Lower lobe of right lung (tissue), 2 donors: Measurements from ENCODE around the gene C5orf24. TPM values are rescaled to one million over a fixed set of nuclear protein-coding genes. Genes with fewer than 3 reads are reported as not detected.

Experiments
- ATAC-seq, 2 donors: fragments of 200-7000 bp; cut with Tn5 transposase; one replicate each; pipeline ENCODE4 v1.9.1; 2020 to 2022; ENCODE audit warnings: mild to moderate bottlenecking in 2 of 2, moderate library complexity in 2 of 2
- DNase-seq: peaks from one replicate; pipeline ENCODE4 v3.0.0-alpha.2; 2020
- H3K27ac ChIP-seq: fragments of 200-600 bp; one replicate; pipeline ENCODE4 v1.8.0; 2022
- H3K27me3 ChIP-seq: fragments of 200-600 bp; one replicate; pipeline ENCODE4 v1.8.0; 2022; ENCODE audit warnings: low read depth
- H3K36me3 ChIP-seq: fragments of 200-600 bp; one replicate; pipeline ENCODE4 v1.8.0; 2022; ENCODE audit warnings: mild to moderate bottlenecking
- H3K4me1 ChIP-seq: fragments of 200-600 bp; one replicate; pipeline ENCODE4 v1.8.0; 2022
- H3K4me3 ChIP-seq: fragments of 200-600 bp; one replicate; pipeline ENCODE4 v1.8.0; 2022; ENCODE audit warnings: mild to moderate bottlenecking
- H3K9me3 ChIP-seq: fragments of 200-600 bp; one replicate; pipeline ENCODE4 v1.8.0; 2022
- intact Hi-C: fragments of 100-400 bp; cut with DNase I; formaldehyde crosslinking; loops from one replicate; pipeline ENCODE4 v1.11.0; 2022
- total RNA-seq: library from RNA; stranded (reverse); fragmentation: NEBNext Ultra II Directional; extraction: Animal tissue kit (Norgen Biotek cat#: 25700); gene quantifications from one replicate; pipeline ENCODE4 v1.2.1, GENCODE V29; 2021
- TF ChIP-seq, protein P1 (sequence below): fragments of 200-600 bp; IDR thresholded peaks from one replicate; pipeline ENCODE4 v1.8.0; 2022; ENCODE audit warnings: antibody characterized with exemption, mild to moderate bottlenecking
- donor health status: DM: no; HTN: yes; CAD: no; lungs with severe emphysema.

C5orf24 gene
- total RNA-seq, 1 donor from 2014 or later = 47.9 TPM

DNA sequence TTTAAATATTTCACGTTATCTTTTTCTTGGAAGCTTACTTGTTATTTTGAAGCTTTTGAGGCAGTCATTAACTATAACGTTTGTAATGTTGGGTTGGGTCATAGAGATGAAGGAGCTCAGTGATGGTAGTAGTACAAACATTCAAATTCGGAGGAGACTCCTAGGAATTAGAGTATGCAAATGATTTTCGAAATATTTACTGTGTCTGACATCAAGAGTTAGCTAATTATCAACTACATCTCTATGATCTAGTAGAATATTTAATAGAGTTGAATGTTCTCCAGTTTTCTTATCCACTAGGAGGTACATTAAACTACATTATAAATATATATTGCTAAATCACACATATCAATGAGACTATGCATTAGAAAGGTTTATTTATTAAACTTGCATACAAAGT is 28.8 kb upstream of the C5orf24 start:
- intact Hi-C loops = no loop called here
- H3K36me3 ChIP-seq = peaks cover 93% of the 10 kb centered on the region

DNA sequence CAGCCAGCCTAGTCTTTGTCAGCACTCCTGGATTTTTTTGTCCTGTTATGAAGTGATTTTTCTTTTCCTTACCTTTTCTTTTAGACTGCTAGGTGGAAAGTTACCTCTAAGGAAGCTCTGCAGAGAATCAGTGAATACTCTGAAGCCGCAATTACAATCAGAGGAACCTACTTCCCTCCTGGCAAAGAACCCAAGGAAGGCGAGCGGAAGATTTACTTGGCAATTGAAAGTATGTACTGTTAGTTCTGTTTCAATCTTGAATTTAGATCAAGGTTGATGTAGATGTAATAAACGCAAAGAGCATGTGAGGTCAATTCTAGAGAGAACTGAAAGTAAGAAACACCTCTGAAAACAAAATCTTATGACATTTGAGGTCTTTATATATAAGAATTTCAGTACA is 27.0 kb upstream of the C5orf24 start:
- Histone ChIP-seq H3K36me3 (peaks cover 93% of the 10 kb centered on the region), H3K4me1 (no peaks in the 10 kb centered on the region), H3K27ac (no peak overlapping the region), H3K9me3 (no peaks in the 10 kb centered on the region), H3K27me3 (no peaks in the 10 kb centered on the region), H3K4me3 (no peak overlapping the region)
- DNase-seq = no peak
- no peak for ATAC-seq
- TF ChIP-seq, protein P1, sequence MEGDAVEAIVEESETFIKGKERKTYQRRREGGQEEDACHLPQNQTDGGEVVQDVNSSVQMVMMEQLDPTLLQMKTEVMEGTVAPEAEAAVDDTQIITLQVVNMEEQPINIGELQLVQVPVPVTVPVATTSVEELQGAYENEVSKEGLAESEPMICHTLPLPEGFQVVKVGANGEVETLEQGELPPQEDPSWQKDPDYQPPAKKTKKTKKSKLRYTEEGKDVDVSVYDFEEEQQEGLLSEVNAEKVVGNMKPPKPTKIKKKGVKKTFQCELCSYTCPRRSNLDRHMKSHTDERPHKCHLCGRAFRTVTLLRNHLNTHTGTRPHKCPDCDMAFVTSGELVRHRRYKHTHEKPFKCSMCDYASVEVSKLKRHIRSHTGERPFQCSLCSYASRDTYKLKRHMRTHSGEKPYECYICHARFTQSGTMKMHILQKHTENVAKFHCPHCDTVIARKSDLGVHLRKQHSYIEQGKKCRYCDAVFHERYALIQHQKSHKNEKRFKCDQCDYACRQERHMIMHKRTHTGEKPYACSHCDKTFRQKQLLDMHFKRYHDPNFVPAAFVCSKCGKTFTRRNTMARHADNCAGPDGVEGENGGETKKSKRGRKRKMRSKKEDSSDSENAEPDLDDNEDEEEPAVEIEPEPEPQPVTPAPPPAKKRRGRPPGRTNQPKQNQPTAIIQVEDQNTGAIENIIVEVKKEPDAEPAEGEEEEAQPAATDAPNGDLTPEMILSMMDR = no peak
- intact Hi-C loops = no loop called here

More for the DNA sequence above, 28.8 kb upstream of the C5orf24 start:
- H3K27me3 ChIP-seq = no peaks in the 10 kb centered on the region
- TF ChIP-seq, protein P1 = no peak
- H3K4me1 ChIP-seq = no peaks in the 10 kb centered on the region
- no peaks in the 10 kb centered on the region for H3K9me3 ChIP-seq
- ATAC-seq (no peak), DNase-seq (no peak)
- no peak overlapping the region for H3K4me3 ChIP-seq
- H3K27ac ChIP-seq = no peak overlapping the region

DNA sequence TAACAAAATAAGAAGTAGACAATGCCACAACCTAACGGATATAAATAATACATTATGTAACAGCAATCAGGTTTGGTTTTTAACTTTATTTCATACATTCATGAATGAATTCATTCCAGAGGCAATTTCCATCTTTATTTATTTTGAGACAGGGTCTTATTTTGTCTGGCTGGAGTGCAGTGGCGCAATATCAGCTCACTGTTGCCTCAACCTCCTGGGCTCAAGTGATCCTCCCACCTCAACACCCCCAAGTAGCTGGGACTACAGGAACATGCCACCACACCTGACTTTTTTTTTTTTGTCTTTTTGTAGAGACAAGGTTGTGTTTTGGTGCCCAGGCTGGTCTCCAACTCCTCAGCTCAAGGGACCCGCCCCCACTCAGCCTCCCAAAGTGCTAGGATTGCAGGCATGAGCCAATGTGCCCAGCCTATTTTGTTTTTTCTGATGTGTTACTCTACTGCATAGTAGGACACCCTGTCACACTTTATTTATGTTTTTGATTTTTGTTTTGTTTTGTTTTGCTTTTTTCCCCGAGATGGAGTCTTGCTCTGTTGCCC is 26.3 kb upstream of the C5orf24 start:
- intact Hi-C loops = no loop called here
- Histone ChIP-seq H3K4me1 (no peaks in the 10 kb centered on the region), H3K27me3 (no peaks in the 10 kb centered on the region), H3K4me3 (no peak overlapping the region), H3K36me3 (peaks cover 94% of the 10 kb centered on the region), H3K9me3 (no peaks in the 10 kb centered on the region), H3K27ac (no peak overlapping the region)
- peak; percentile 17 to 48 for ATAC-seq
- DNase-seq = peak; percentile 60
- TF ChIP-seq, protein P1 = no peak

DNA sequence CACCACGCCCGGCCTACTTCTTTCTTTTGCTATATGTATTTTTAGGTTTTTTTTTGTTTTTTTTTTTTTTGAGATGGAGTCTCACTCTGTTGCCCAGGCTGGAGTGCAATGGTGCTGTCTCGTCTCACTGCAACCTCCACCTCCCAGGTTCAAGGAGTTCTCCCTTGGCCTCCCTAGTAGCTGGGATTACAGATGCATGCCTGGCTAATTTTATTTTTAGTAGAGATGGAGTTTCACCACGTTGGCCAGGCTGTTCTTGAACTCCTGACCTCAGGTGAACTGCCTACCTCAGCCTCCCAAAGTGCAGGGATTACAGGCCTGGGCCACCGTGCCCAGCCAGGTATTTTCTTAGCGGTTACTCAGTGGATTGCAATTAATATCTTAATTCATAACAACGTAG is 23.9 kb upstream of the C5orf24 start:
- Histone ChIP-seq H3K9me3 (no peaks in the 10 kb centered on the region), H3K27ac (no peak overlapping the region), H3K4me1 (no peaks in the 10 kb centered on the region), H3K4me3 (no peak overlapping the region), H3K27me3 (no peaks in the 10 kb centered on the region), H3K36me3 (peaks cover 85% of the 10 kb centered on the region)
- intact Hi-C loops = no loop called here
- TF ChIP-seq, protein P1 = no peak
- DNase-seq (no peak), ATAC-seq (no peak)

DNA sequence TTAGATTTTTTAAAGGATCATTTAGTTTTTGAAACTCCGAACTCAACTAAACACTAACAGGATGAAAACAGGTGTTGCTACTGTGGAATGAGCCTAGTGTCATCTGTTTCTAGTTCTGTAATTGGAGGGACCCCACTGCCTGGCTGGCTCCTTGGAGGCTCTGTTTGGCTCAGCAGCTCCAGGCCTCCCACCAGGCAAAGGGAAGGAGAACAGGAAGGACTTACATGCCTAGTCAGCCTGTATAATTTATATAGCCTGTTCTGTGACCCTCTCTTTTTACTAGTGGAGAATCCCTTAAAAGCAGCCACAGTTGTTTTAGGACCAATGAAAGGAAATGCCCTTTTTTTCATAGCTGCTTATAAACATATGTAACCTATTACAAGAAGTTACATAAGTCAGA is 21.1 kb upstream of the C5orf24 start:
- TF ChIP-seq, protein P1 = no peak
- Histone ChIP-seq H3K27ac (no peak overlapping the region), H3K27me3 (no peaks in the 10 kb centered on the region), H3K4me3 (no peak overlapping the region), H3K4me1 (no peaks in the 10 kb centered on the region), H3K9me3 (no peaks in the 10 kb centered on the region), H3K36me3 (peaks cover 84% of the 10 kb centered on the region)
- no peak for DNase-seq
- ATAC-seq = no peak
- intact Hi-C loops = no loop called here
